Measurements from ENCODE around the gene BASP1.
"Not testable (repeated sequence)": the region's sequence is repeated elsewhere in the genome, so short reads cannot be mapped to it uniquely, and the experiment has no call there.

- TF ChIP-seq CTCF, POLR2A (IDR thresholded peaks at IDR 0.05): not testable (repeated sequence)
These were observed 90.0 kb downstream of the BASP1 start for GRCh38 chr5:17307440-17307839.
